VCaP (cell line): ENCODE results near the gene SHISA4.

Experiments
- H3K27ac ChIP-seq: fragments of 450-650 bp; 2 replicates; pipeline ENCODE4 v1.5.1; 2017
- CTCF ChIP-seq: fragments of 450-650 bp; conservative IDR thresholded peaks from 2 replicates; pipeline ENCODE4 v1.5.1; 2017; ENCODE audit warnings: mild to moderate bottlenecking, moderate library complexity

SHISA4 gene

GRCh38 chr1:201883266-201883665, 5.4 kb upstream of the SHISA4 start:
- no peak overlapping the region for H3K27ac ChIP-seq
- TF ChIP-seq CTCF = no peak

- no peak for TF ChIP-seq CTCF
- no peak overlapping the region for H3K27ac ChIP-seq
Observed at GRCh38 chr1:201883786-201884185, 4.9 kb upstream of the SHISA4 start.

GRCh38 chr1:201884425-201884824, 4.3 kb upstream of the SHISA4 start:
- TF ChIP-seq CTCF = no peak
- H3K27ac ChIP-seq = no peak overlapping the region

- TF ChIP-seq CTCF = no peak
- no peak overlapping the region for H3K27ac ChIP-seq
Observed at GRCh38 chr1:201885531-201886075, 3.1 kb upstream of the SHISA4 start.

- H3K27ac ChIP-seq = no peak overlapping the region
- no peak for TF ChIP-seq CTCF
Observed at GRCh38 chr1:201886103-201886885, 2.4 kb upstream of the SHISA4 start.

- no peak overlapping the region for H3K27ac ChIP-seq
- no peak for TF ChIP-seq CTCF
Observed at GRCh38 chr1:201887116-201887866, 1.4 kb upstream of the SHISA4 start.
